ENCODE measurements around the gene QRICH1. TPM values are rescaled to one million over a fixed set of nuclear protein-coding genes. Genes with fewer than 3 reads are reported as not detected.

Gene QRICH1
- total and polyA plus RNA-seq, 2 of the 4 experiments (the other 2 are of a cell fraction) = 62.7 to 77.3 TPM

GRCh38 chr3:48997102-48997635 lies 96.7 kb downstream of the QRICH1 start (continued):
- TF ChIP-seq MAZ (IDR thresholded peaks at IDR 0.05; ENCODE audit: borderline replicate concordance, low read depth, low read length) = no peak

DNA sequence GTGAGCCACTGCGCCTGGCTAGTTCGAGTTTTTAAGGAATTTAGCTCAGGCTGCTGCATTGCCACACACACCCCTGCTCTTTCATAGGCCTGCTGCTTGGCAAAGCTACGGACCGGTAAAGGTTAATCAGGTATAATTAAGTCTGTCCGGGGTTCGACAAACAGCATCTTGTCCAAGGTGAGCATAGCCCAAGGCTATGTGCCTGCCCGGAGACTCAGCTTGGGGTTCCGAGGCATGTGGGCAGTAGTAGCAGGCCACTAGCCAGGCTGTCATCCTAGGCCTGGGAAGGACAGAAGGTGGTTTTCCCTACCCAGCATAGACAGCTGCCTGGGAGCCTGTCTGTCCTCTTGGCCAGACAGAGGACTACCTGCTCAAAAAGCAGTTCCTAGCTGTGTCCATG lies 97.2 kb downstream of the QRICH1 start:
- no peak overlapping the region for H2BK120ac ChIP-seq (ENCODE audit: low read depth, low read length)
- no peak overlapping the region for H2AFZ ChIP-seq (replicated peaks; ENCODE audit: low read length, poor library complexity)
- H3K4ac ChIP-seq (ENCODE audit: low read depth, low read length) = no peak overlapping the region
- H3K9me1 ChIP-seq (ENCODE audit: insufficient read depth, low read length) = peaks cover 2% of the 10 kb centered on the region
- H3K79me1 ChIP-seq (ENCODE audit: low read depth in 1 of 2, low read length in 2 of 2) = peaks cover 38 to 61% of the 10 kb centered on the region in 2 experiments
- H3K14ac ChIP-seq (replicated peaks; ENCODE audit: low read depth, low read length) = no peak overlapping the region
- H2AK5ac ChIP-seq (ENCODE audit: low read depth, low read length) = no peak overlapping the region
- intact Hi-C loops (cut with micrococcal nuclease) = no loop called here
- no peak overlapping the region for H3K9ac ChIP-seq (ENCODE audit: low read depth, low read length)
- H3K9me3 ChIP-seq (ENCODE audit: control insufficient read depth, insufficient read depth, low read length) = no peaks in the 10 kb centered on the region
- BruUV-seq (replicated peaks) = no TSS peak
- H3K4me2 ChIP-seq (ENCODE audit: low read depth, low read length) = no peak overlapping the region
- dilution Hi-C loops (cut with HindIII; ENCODE audit: low sequenced_read_pairs, unreplicated experiment) = no loop called here
- peaks cover 6% of the 10 kb centered on the region; the same call in 1 of the 2 replicates for H3K36me3 ChIP-seq (ENCODE audit: control insufficient read depth, insufficient read depth, low read length)
- POLR2A ChIA-PET (ENCODE audit: unreplicated experiment) = no interaction called here
- no peak overlapping the region for H3K23ac ChIP-seq (ENCODE audit: low read depth, low read length)
- no peak overlapping the region for H4K8ac ChIP-seq (ENCODE audit: low read depth in 2 of 2, low read length in 2 of 2)
- H4K91ac ChIP-seq (ENCODE audit: insufficient read depth, low read depth, low read length) = no peak overlapping the region
- WGBS, 2 experiments (ENCODE audit: extremely low coverage in 2 of 2, insufficient read length in 1 of 2) = 80% methylated on average over 2 of the region's 8 CpGs; no CpG with 5 or more reads in 1 of the 2 experiments
- H2BK20ac ChIP-seq (ENCODE audit: low read depth, low read length) = no peak overlapping the region
- H4K20me1 ChIP-seq (ENCODE audit: insufficient read depth, low read length) = no peaks in the 10 kb centered on the region; the same call in 1 of the 2 replicates
- DNase-seq (no peak), ATAC-seq (ENCODE audit: low read depth) (no peak)
- no peak overlapping the region for H2BK5ac ChIP-seq (ENCODE audit: low read depth, low read length, poor library complexity, severe bottlenecking)
- H3K27me3 ChIP-seq (ENCODE audit: control insufficient read depth, insufficient read depth, low read length) = no peaks in the 10 kb centered on the region
- CTCF ChIA-PET = no interaction called here
- H2AK9ac ChIP-seq (replicated peaks; ENCODE audit: low read depth, low read length, poor library complexity) = no peak overlapping the region
- no peak overlapping the region for H3K4me3 ChIP-seq (ENCODE audit: insufficient read depth, low read depth, low read length)
- no peak overlapping the region for H3K56ac ChIP-seq (ENCODE audit: extremely low read depth, insufficient read depth, low read length)
- H3K4me1 ChIP-seq (ENCODE audit: control insufficient read depth, insufficient read depth, low read length) = peaks cover 2% of the 10 kb centered on the region; the same call in 1 of the 2 replicates
- in situ Hi-C loops (cut with MboI; ENCODE audit: low sequenced_read_pairs) = no loop called here
- H3K27ac ChIP-seq (ENCODE audit: insufficient read depth, low read length) = no peak overlapping the region
- no peak overlapping the region for H3K18ac ChIP-seq (ENCODE audit: low read depth, low read length)
- H2BK15ac ChIP-seq (ENCODE audit: low read depth, low read length) = no peak overlapping the region; the same call in 2 of the 3 replicates
- no peak overlapping the region for H4K5ac ChIP-seq (ENCODE audit: low read depth, low read length)
- TF ChIP-seq CEBPB (IDR thresholded peaks at IDR 0.05; ENCODE audit: low read depth, low read length) (no peak), MAZ (IDR thresholded peaks at IDR 0.05; ENCODE audit: borderline replicate concordance, low read depth, low read length) (no peak), RAD21 (IDR thresholded peaks at IDR 0.05; ENCODE audit: low read length) (no peak), RFX5 (IDR thresholded peaks at IDR 0.05; ENCODE audit: low read depth, low read length) (no peak), RCOR1 (IDR thresholded peaks at IDR 0.05; ENCODE audit: insufficient replicate concordance, low read length) (no peak), FOS (IDR thresholded peaks at IDR 0.05; ENCODE audit: low read depth, low read length) (no peak), NFE2L2 (IDR thresholded peaks at IDR 0.05; ENCODE audit: low read depth, low read length) (no peak), CHD1 (IDR thresholded peaks at IDR 0.05; ENCODE audit: low read depth, low read length) (no peak), BHLHE40 (IDR thresholded peaks at IDR 0.05; ENCODE audit: low read depth, low read length) (no peak), SMC3 (IDR thresholded peaks at IDR 0.05; ENCODE audit: low read depth, low read length) (no peak), MAFK (IDR thresholded peaks at IDR 0.05; ENCODE audit: low read depth, low read length) (no peak)
- TF ChIP-seq, protein P1, sequence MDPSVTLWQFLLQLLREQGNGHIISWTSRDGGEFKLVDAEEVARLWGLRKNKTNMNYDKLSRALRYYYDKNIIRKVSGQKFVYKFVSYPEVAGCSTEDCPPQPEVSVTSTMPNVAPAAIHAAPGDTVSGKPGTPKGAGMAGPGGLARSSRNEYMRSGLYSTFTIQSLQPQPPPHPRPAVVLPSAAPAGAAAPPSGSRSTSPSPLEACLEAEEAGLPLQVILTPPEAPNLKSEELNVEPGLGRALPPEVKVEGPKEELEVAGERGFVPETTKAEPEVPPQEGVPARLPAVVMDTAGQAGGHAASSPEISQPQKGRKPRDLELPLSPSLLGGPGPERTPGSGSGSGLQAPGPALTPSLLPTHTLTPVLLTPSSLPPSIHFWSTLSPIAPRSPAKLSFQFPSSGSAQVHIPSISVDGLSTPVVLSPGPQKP (IDR thresholded peaks at IDR 0.05; ENCODE audit: borderline replicate concordance, low read depth, low read length) = no peak
- TF ChIP-seq, protein P2, sequence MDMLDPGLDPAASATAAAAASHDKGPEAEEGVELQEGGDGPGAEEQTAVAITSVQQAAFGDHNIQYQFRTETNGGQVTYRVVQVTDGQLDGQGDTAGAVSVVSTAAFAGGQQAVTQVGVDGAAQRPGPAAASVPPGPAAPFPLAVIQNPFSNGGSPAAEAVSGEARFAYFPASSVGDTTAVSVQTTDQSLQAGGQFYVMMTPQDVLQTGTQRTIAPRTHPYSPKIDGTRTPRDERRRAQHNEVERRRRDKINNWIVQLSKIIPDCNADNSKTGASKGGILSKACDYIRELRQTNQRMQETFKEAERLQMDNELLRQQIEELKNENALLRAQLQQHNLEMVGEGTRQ (IDR thresholded peaks at IDR 0.05; ENCODE audit: low read depth, low read length) = no peak
- TF ChIP-seq, protein P3, sequence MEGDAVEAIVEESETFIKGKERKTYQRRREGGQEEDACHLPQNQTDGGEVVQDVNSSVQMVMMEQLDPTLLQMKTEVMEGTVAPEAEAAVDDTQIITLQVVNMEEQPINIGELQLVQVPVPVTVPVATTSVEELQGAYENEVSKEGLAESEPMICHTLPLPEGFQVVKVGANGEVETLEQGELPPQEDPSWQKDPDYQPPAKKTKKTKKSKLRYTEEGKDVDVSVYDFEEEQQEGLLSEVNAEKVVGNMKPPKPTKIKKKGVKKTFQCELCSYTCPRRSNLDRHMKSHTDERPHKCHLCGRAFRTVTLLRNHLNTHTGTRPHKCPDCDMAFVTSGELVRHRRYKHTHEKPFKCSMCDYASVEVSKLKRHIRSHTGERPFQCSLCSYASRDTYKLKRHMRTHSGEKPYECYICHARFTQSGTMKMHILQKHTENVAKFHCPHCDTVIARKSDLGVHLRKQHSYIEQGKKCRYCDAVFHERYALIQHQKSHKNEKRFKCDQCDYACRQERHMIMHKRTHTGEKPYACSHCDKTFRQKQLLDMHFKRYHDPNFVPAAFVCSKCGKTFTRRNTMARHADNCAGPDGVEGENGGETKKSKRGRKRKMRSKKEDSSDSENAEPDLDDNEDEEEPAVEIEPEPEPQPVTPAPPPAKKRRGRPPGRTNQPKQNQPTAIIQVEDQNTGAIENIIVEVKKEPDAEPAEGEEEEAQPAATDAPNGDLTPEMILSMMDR (conservative IDR thresholded peaks at IDR 0.05; ENCODE audit: low read depth, low read length) = no peak
